ENCODE data around the gene MRPS9.

DNA sequence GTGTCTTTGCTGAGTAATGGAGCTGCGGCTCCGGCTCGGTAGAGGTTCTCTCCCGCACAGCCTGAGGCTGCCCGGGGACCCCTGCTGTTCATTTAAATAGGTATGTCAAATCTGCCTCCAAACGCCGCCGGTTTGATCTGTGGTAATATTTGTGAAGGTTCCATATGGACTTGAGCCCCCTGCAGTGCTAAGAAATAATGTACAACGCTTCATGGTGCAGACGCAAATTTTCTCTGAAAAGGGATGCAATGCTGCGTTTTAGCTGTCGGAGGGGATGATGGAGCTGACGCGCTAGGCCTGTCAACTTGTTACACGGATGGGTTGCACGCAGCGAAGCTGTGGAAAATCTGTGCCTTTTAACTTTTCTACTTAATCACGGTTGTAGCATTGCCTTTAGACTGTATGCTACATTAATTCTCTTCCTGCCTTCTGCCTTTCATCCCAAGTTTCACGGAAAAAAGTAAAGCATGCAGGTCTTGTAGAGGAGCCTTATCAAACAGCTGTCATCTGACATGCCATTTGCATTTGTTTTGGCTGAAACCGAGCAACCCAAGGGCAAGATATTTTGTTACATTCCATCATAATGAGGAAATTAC, 43.2 kb downstream of the MRPS9 start:
- TF ChIP-seq, protein P1, sequence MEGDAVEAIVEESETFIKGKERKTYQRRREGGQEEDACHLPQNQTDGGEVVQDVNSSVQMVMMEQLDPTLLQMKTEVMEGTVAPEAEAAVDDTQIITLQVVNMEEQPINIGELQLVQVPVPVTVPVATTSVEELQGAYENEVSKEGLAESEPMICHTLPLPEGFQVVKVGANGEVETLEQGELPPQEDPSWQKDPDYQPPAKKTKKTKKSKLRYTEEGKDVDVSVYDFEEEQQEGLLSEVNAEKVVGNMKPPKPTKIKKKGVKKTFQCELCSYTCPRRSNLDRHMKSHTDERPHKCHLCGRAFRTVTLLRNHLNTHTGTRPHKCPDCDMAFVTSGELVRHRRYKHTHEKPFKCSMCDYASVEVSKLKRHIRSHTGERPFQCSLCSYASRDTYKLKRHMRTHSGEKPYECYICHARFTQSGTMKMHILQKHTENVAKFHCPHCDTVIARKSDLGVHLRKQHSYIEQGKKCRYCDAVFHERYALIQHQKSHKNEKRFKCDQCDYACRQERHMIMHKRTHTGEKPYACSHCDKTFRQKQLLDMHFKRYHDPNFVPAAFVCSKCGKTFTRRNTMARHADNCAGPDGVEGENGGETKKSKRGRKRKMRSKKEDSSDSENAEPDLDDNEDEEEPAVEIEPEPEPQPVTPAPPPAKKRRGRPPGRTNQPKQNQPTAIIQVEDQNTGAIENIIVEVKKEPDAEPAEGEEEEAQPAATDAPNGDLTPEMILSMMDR (IDR thresholded peaks at IDR 0.05), result peak in 2 of 6 experiments; percentile 3 to 14
- no peak for TF ChIP-seq POLR2A (IDR thresholded peaks at IDR 0.05)
